ENCODE measurements around the gene TBPL2.

Gene TBPL2

DNA sequence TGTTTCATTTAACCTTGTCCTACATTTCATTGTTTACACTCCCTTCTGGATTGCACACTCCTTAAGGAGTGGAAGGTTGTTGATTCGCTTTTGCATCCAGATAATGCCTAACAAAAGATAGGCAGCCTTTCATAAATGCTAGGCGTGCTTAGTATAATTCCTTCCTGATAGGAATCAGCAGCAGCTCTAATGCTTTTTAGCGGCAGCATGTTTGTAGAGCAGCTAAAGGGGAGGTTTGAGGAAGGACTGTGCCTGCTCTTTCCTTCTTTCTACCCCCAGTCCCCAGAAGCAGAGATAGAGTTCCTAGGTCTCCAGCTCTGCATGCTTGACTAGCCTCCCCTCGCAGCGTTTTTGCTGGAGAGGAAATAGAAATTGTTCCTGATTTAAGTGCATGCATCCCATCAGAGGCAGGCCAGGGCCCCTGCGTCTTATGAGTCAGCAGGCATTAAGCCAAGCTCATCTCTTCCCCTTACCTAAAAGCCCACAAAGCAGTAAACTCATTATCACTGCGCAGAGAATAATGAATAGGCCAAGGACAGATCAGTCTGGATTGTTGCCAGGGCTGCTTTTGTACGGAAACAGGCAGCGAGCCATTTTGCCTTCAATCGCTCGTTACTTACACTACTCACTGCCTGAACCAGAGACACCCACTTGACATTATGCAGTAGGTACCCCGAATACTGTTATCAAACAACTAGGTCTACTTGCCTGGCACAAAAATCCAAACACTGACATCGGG lies 14.0 kb upstream of the TBPL2 start:
- no peaks in the 10 kb centered on the region for H3K9me3 ChIP-seq (ENCODE audit: control insufficient read depth, low read length)
- DNase-seq (ENCODE audit: low read depth), result peak; percentile 56
- peak overlapping the region; percentile 44 for H3K4me3 ChIP-seq (ENCODE audit: low read length)
- peak overlapping the region; percentile 49 for H3K9ac ChIP-seq (ENCODE audit: low read length)
- no peaks in the 10 kb centered on the region for H3K27me3 ChIP-seq (replicated peaks; ENCODE audit: control insufficient read depth, insufficient read depth, low read length)
- H3K36me3 ChIP-seq (ENCODE audit: control insufficient read depth, insufficient read depth, low read length, severe bottlenecking), result no peaks in the 10 kb centered on the region
- peaks cover 47% of the 10 kb centered on the region for H3K4me1 ChIP-seq (ENCODE audit: control insufficient read depth, insufficient read depth, low read length)

GRCh38 chr14:55451950-55452349 lies 11.5 kb upstream of the TBPL2 start:
- Histone ChIP-seq H3K9ac (ENCODE audit: low read length) (no peak overlapping the region), H3K4me1 (ENCODE audit: control insufficient read depth, insufficient read depth, low read length) (peaks cover 55% of the 10 kb centered on the region), H3K9me3 (ENCODE audit: control insufficient read depth, low read length) (no peaks in the 10 kb centered on the region), H3K27me3 (replicated peaks; ENCODE audit: control insufficient read depth, insufficient read depth, low read length) (no peaks in the 10 kb centered on the region), H3K36me3 (ENCODE audit: control insufficient read depth, insufficient read depth, low read length, severe bottlenecking) (no peaks in the 10 kb centered on the region), H3K4me3 (ENCODE audit: low read length) (no peak overlapping the region)
- DNase-seq (ENCODE audit: low read depth), result no peak

- Histone ChIP-seq H3K9me3 (ENCODE audit: control insufficient read depth, low read length) (no peaks in the 10 kb centered on the region), H3K36me3 (ENCODE audit: control insufficient read depth, insufficient read depth, low read length, severe bottlenecking) (no peaks in the 10 kb centered on the region), H3K4me3 (ENCODE audit: low read length) (no peak overlapping the region), H3K4me1 (ENCODE audit: control insufficient read depth, insufficient read depth, low read length) (peaks cover 60% of the 10 kb centered on the region), H3K9ac (ENCODE audit: low read length) (no peak overlapping the region), H3K27me3 (replicated peaks; ENCODE audit: control insufficient read depth, insufficient read depth, low read length) (no peaks in the 10 kb centered on the region)
- DNase-seq (ENCODE audit: low read depth), result no peak
Observed at GRCh38 chr14:55451398-55451797, 11.0 kb upstream of the TBPL2 start.

GRCh38 chr14:55450987-55451386 lies 10.6 kb upstream of the TBPL2 start:
- Histone ChIP-seq H3K36me3 (ENCODE audit: control insufficient read depth, insufficient read depth, low read length, severe bottlenecking) (no peaks in the 10 kb centered on the region), H3K9ac (ENCODE audit: low read length) (no peak overlapping the region), H3K4me3 (ENCODE audit: low read length) (no peak overlapping the region), H3K27me3 (replicated peaks; ENCODE audit: control insufficient read depth, insufficient read depth, low read length) (no peaks in the 10 kb centered on the region), H3K4me1 (ENCODE audit: control insufficient read depth, insufficient read depth, low read length) (peaks cover 61% of the 10 kb centered on the region), H3K9me3 (ENCODE audit: control insufficient read depth, low read length) (no peaks in the 10 kb centered on the region)
- DNase-seq (ENCODE audit: low read depth), result no peak

DNA sequence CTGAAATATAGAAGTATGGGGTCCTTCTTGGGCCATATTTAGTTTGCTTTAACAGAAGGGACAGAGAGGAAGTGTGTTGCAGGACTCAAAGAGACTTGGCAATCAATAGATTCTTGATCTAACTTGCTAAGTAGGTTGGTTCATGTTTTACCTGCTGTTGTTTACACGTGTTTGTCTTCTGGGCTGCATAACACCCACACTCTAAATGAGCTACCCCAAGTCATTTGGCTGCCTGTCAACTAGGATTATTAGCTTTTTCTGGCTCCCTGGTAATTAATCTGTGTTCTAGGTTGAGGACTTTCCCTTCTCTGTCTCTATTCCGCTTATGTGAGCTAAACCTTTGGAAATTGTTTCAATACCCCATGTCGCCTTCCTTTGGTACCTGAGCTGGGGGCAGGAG lies 10.1 kb upstream of the TBPL2 start:
- Histone ChIP-seq H3K4me1 (ENCODE audit: control insufficient read depth, insufficient read depth, low read length) (peaks cover 61% of the 10 kb centered on the region), H3K27me3 (replicated peaks; ENCODE audit: control insufficient read depth, insufficient read depth, low read length) (no peaks in the 10 kb centered on the region), H3K9ac (ENCODE audit: low read length) (no peak overlapping the region), H3K4me3 (ENCODE audit: low read length) (no peak overlapping the region), H3K9me3 (ENCODE audit: control insufficient read depth, low read length) (no peaks in the 10 kb centered on the region), H3K36me3 (ENCODE audit: control insufficient read depth, insufficient read depth, low read length, severe bottlenecking) (no peaks in the 10 kb centered on the region)
- DNase-seq (ENCODE audit: low read depth), result no peak

- DNase-seq (ENCODE audit: low read depth), result no peak
- no peak overlapping the region for H3K9ac ChIP-seq (ENCODE audit: low read length)
- peaks cover 61% of the 10 kb centered on the region for H3K4me1 ChIP-seq (ENCODE audit: control insufficient read depth, insufficient read depth, low read length)
- no peaks in the 10 kb centered on the region for H3K9me3 ChIP-seq (ENCODE audit: control insufficient read depth, low read length)
- no peaks in the 10 kb centered on the region for H3K36me3 ChIP-seq (ENCODE audit: control insufficient read depth, insufficient read depth, low read length, severe bottlenecking)
- no peaks in the 10 kb centered on the region for H3K27me3 ChIP-seq (replicated peaks; ENCODE audit: control insufficient read depth, insufficient read depth, low read length)
- H3K4me3 ChIP-seq (ENCODE audit: low read length), result no peak overlapping the region
Observed at GRCh38 chr14:55450124-55450523, 9.7 kb upstream of the TBPL2 start.

- no peak overlapping the region for H3K9ac ChIP-seq (ENCODE audit: low read length)
- no peaks in the 10 kb centered on the region for H3K9me3 ChIP-seq (ENCODE audit: control insufficient read depth, low read length)
- H3K4me3 ChIP-seq (ENCODE audit: low read length), result no peak overlapping the region
- DNase-seq (ENCODE audit: low read depth), result no peak
- no peaks in the 10 kb centered on the region for H3K27me3 ChIP-seq (replicated peaks; ENCODE audit: control insufficient read depth, insufficient read depth, low read length)
- H3K4me1 ChIP-seq (ENCODE audit: control insufficient read depth, insufficient read depth, low read length), result peaks cover 52% of the 10 kb centered on the region
- no peaks in the 10 kb centered on the region for H3K36me3 ChIP-seq (ENCODE audit: control insufficient read depth, insufficient read depth, low read length, severe bottlenecking)
Observed at GRCh38 chr14:55449116-55449515, 8.7 kb upstream of the TBPL2 start.

DNA sequence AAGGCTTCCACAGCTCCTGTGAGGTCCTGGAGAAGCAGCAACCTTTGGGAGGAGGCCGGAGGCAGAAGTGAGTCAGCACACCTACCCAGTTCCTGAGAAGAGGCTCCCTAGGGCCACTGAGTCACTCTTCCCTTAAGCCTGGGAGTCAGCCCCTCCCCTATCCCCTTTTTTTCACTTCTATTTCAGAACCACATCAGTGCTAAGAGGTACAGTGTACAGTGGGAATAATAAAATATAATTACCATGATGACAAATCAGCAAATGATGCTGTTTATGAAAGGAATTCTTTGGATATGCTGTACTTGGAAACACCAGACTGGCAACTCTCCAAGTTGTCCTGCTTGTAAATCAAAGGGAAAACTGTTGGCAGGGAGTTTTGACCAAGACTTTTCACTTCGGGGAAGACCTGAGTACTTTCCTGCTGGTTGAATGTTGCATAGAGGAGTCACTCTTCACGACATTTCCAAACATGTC lies 7.8 kb upstream of the TBPL2 start:
- Histone ChIP-seq H3K36me3 (ENCODE audit: control insufficient read depth, insufficient read depth, low read length, severe bottlenecking) (no peaks in the 10 kb centered on the region), H3K9me3 (ENCODE audit: control insufficient read depth, low read length) (no peaks in the 10 kb centered on the region), H3K4me1 (ENCODE audit: control insufficient read depth, insufficient read depth, low read length) (peaks cover 45% of the 10 kb centered on the region), H3K9ac (ENCODE audit: low read length) (no peak overlapping the region), H3K27me3 (replicated peaks; ENCODE audit: control insufficient read depth, insufficient read depth, low read length) (no peaks in the 10 kb centered on the region), H3K4me3 (ENCODE audit: low read length) (no peak overlapping the region)
- peak; percentile 72 for DNase-seq (ENCODE audit: low read depth)

DNA sequence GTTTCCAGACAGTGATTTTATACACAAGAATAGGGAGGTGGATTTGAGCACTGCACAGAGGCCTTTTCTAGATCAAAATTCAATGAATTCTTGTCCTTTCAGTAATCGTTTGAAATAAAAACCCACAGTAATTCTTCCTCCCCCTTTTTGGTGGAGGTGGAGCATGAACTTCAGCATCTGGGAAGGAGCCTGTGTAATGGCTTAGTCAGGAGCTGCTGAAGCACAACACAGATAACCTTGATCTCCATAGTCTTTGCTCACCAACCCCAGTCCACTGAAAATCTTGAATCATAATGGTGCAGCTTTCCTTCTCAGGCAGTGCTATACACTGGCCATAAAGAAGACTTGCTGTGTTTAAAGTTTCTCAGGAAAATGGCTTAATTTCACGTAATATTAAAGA lies 6.4 kb upstream of the TBPL2 start:
- Histone ChIP-seq H3K27me3 (replicated peaks; ENCODE audit: control insufficient read depth, insufficient read depth, low read length) (no peaks in the 10 kb centered on the region), H3K4me3 (ENCODE audit: low read length) (no peak overlapping the region), H3K4me1 (ENCODE audit: control insufficient read depth, insufficient read depth, low read length) (peaks cover 36% of the 10 kb centered on the region), H3K36me3 (ENCODE audit: control insufficient read depth, insufficient read depth, low read length, severe bottlenecking) (no peaks in the 10 kb centered on the region), H3K9me3 (ENCODE audit: control insufficient read depth, low read length) (no peaks in the 10 kb centered on the region), H3K9ac (ENCODE audit: low read length) (peak overlapping the region; percentile 22)
- DNase-seq (ENCODE audit: low read depth), result peak; percentile 42

DNA sequence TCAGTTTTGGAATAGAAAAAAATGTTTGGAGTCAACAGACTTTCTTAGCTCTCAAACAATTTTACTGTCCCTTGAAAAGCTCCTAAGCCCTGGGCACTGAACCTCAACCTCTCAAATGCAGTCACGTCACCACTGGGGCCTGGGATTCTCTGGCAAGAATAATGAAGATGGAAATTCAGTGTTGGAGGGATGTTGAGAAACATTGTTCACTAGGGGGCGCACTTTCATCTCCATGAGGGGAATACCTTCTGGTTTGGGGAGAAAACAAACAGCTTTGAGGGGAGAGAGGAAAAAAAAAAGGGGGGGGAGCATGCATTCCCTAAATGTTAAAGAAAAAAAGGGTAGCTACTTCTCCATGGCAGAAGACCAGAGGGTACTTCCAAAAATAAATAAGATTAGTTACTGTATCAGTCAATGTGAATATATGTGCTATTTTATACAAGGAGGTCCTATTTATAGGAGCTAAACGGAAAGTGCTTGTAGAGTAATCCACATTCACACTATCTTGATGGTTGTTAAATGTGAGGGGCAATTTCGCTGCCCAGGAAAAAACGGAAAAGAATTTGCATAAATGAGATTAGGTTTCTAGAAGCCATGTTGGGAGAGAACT lies 5.8 kb upstream of the TBPL2 start:
- H3K4me3 ChIP-seq (ENCODE audit: low read length), result no peak overlapping the region
- peak; percentile 95 for DNase-seq (ENCODE audit: low read depth)
- no peaks in the 10 kb centered on the region for H3K36me3 ChIP-seq (ENCODE audit: control insufficient read depth, insufficient read depth, low read length, severe bottlenecking)
- H3K27me3 ChIP-seq (replicated peaks; ENCODE audit: control insufficient read depth, insufficient read depth, low read length), result no peaks in the 10 kb centered on the region
- no peaks in the 10 kb centered on the region for H3K9me3 ChIP-seq (ENCODE audit: control insufficient read depth, low read length)
- H3K4me1 ChIP-seq (ENCODE audit: control insufficient read depth, insufficient read depth, low read length), result peaks cover 30% of the 10 kb centered on the region
- peak overlapping the region; percentile 22 for H3K9ac ChIP-seq (ENCODE audit: low read length)

DNA sequence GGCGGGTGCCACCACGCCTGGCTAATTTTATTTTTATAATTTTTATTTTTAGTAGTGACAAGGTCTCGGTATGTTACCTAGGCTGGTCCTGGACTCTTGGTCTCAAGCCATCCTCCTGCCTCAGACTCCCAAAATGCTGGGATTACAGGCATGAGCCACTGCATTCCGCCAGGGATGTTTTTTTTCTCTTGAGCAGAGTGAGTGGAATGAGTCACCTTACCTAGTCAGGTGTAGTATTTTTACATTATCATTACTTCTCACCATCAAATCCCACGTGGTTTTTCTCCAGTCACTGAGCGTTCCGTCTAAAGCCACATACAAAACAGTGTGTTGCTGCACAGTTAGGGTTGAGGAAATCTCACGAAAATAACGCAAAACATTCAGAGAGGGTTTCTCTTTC lies 870 bp upstream of the TBPL2 start:
- no peak for DNase-seq (ENCODE audit: low read depth)
- H3K4me3 ChIP-seq (ENCODE audit: low read length), result no peak overlapping the region

More for the DNA sequence above, 870 bp upstream of the TBPL2 start:
- Histone ChIP-seq H3K4me1 (ENCODE audit: control insufficient read depth, insufficient read depth, low read length) (peaks cover under 1% of the 10 kb centered on the region), H3K9me3 (ENCODE audit: control insufficient read depth, low read length) (no peaks in the 10 kb centered on the region), H3K36me3 (ENCODE audit: control insufficient read depth, insufficient read depth, low read length, severe bottlenecking) (no peaks in the 10 kb centered on the region), H3K9ac (ENCODE audit: low read length) (no peak overlapping the region), H3K27me3 (replicated peaks; ENCODE audit: control insufficient read depth, insufficient read depth, low read length) (no peaks in the 10 kb centered on the region)
